ENCODE measurements around the gene LBX1. TPM values are rescaled to one million over a fixed set of nuclear protein-coding genes. Genes with fewer than 3 reads are reported as not detected.

The LBX1 gene
- total and polyA plus RNA-seq, 2 donors (not counting 1 experiment from before 2014, with no cell fraction given), result not detected

- H3K27me3 Mint-ChIP-seq, result peaks cover 63% of the 10 kb centered on the region
- DNase-seq, result no peak
- no peaks in the 10 kb centered on the region for H3K79me2 ChIP-seq (ENCODE audit: control insufficient read depth, insufficient read depth, low read length)
- H3K4me3 ChIP-seq (ENCODE audit: control extremely low read depth in 1 of 5, extremely low read depth in 1 of 5, insufficient read depth in 1 of 5, low read depth in 2 of 5, low read length in 4 of 5), result peak overlapping the region in 3 of 5 experiments; percentile 38 to 68 (median 52)
- peaks cover 0 to 65% (median 8%) of the 10 kb centered on the region in 3 donors for H3K9me3 ChIP-seq (ENCODE audit: control extremely low read depth in 1 of 3, control insufficient read depth in 2 of 3, insufficient read depth in 1 of 3, low read length in 2 of 3)
- H3K9me3 Mint-ChIP-seq (ENCODE audit: insufficient read depth), result no peaks in the 10 kb centered on the region
- peak overlapping the region; percentile 46 for H3K27ac Mint-ChIP-seq
- CTCF ChIA-PET, result interaction anchor here (0.7 to 5.4 kb wide), 6 partner anchors 9 to 342 kb away, joined by 3 to 19 read pairs (median 3); no protein-coding TSS in a partner anchor
- peaks cover 6% of the 10 kb centered on the region for H4K20me1 ChIP-seq (ENCODE audit: control insufficient read depth, insufficient read depth, low read length, poor library complexity, severe bottlenecking)
- H3K4me1 Mint-ChIP-seq, result peaks cover 49% of the 10 kb centered on the region
- H3K27ac ChIP-seq (ENCODE audit: low read length in 2 of 2), result no peak overlapping the region
- peaks cover 61 to 86% of the 10 kb centered on the region in 2 donors for H3K4me1 ChIP-seq (ENCODE audit: control insufficient read depth in 2 of 2, insufficient read depth in 2 of 2, low read length in 2 of 2)
- peak overlapping the region; percentile 54 for H3K9ac ChIP-seq (ENCODE audit: low read length)
- 8% methylated on average over 38 of the region's 43 CpGs for WGBS (ENCODE audit: insufficient coverage)
- H2AFZ ChIP-seq (ENCODE audit: insufficient read depth, low read depth, low read length, poor library complexity, severe bottlenecking), result peak overlapping the region; percentile 42
- TF ChIP-seq EZH2 (IDR thresholded peaks at IDR 0.05; ENCODE audit: borderline replicate concordance, insufficient read depth, low read depth, low read length, poor library complexity, severe bottlenecking) (peak; percentile 93), CTCF (IDR thresholded peaks at IDR 0.05) (no peak)
- intact Hi-C loops (cut with micrococcal nuclease), result loop anchor here (5.0 to 10.0 kb wide), 2 partner anchors 125 to 483 kb away; partner anchors contain the start of genes BTRC and PAX2
- H3K4me3 Mint-ChIP-seq, result peak overlapping the region; percentile 73
- POLR2A ChIA-PET, result no interaction called here
- peak overlapping the region; percentile 85 for H3K4me2 ChIP-seq (replicated peaks; ENCODE audit: low read depth, low read length, poor library complexity, severe bottlenecking)
- no peaks in the 10 kb centered on the region for H3K36me3 ChIP-seq (replicated peaks in 1 of 2; ENCODE audit: control extremely low read depth in 1 of 2, control insufficient read depth in 1 of 2, extremely low read depth in 1 of 2, insufficient read depth in 2 of 2, low read length in 1 of 2)
- no peak for ATAC-seq (ENCODE audit: low read depth)
- H3K27me3 ChIP-seq (replicated peaks in 1 of 4; ENCODE audit: control extremely low read depth in 1 of 4, control insufficient read depth in 3 of 4, insufficient read depth in 4 of 4, low read length in 3 of 4), result peaks cover 0 to 91% (median 76%) of the 10 kb centered on the region in 4 experiments
These were observed 1.7 kb downstream of the LBX1 start for GRCh38 chr10:101227429-101228152.
